ENCODE data around the gene C3orf80. TPM values are rescaled to one million over a fixed set of nuclear protein-coding genes. Genes with fewer than 3 reads are reported as not detected.

Gene C3orf80
- total and polyA plus RNA-seq, 2 experiments from 2014 or later = 1.1 to 4.1 TPM

GRCh38 chr3:160247766-160248165 lies 22.5 kb downstream of the C3orf80 start:
- no peak overlapping the region for H3K4me3 ChIP-seq
- no peak for TF ChIP-seq CTCF (IDR thresholded peaks at IDR 0.05; ENCODE audit: low read depth, low read length)
- no peaks in the 10 kb centered on the region for H3K4me1 ChIP-seq (ENCODE audit: low read depth)
- no peaks in the 10 kb centered on the region for H3K27me3 ChIP-seq
- DNase-seq (ENCODE audit: low read depth in 1 of 2, low spot score in 1 of 2) = no peak
- no peaks in the 10 kb centered on the region for H3K36me3 ChIP-seq
- no peaks in the 10 kb centered on the region for H3K9me3 ChIP-seq (ENCODE audit: low read depth)
- no peak overlapping the region for H3K27ac ChIP-seq

GRCh38 chr3:160253298-160253697 lies 28.1 kb downstream of the C3orf80 start:
- Histone ChIP-seq H3K4me3 (no peak overlapping the region), H3K4me1 (ENCODE audit: low read depth) (no peaks in the 10 kb centered on the region), H3K9me3 (ENCODE audit: low read depth) (no peaks in the 10 kb centered on the region), H3K27me3 (no peaks in the 10 kb centered on the region), H3K27ac (no peak overlapping the region), H3K36me3 (peaks cover 4% of the 10 kb centered on the region)
- DNase-seq (ENCODE audit: low read depth in 1 of 2, low spot score in 1 of 2) = no peak
- TF ChIP-seq CTCF (IDR thresholded peaks at IDR 0.05; ENCODE audit: low read depth, low read length) = no peak

GRCh38 chr3:160257606-160258005 lies 32.4 kb downstream of the C3orf80 start:
- Histone ChIP-seq H3K27me3 (no peaks in the 10 kb centered on the region), H3K4me1 (ENCODE audit: low read depth) (no peaks in the 10 kb centered on the region), H3K27ac (no peak overlapping the region), H3K9me3 (ENCODE audit: low read depth) (no peaks in the 10 kb centered on the region), H3K4me3 (no peak overlapping the region), H3K36me3 (peaks cover 6% of the 10 kb centered on the region)
- TF ChIP-seq CTCF (IDR thresholded peaks at IDR 0.05; ENCODE audit: low read depth, low read length) = no peak
- no peak for DNase-seq (ENCODE audit: low read depth in 1 of 2, low spot score in 1 of 2)

- DNase-seq (ENCODE audit: low read depth in 1 of 2, low spot score in 1 of 2) = peak in 1 of 2 donors; percentile 28
- Histone ChIP-seq H3K27me3 (no peaks in the 10 kb centered on the region), H3K27ac (no peak overlapping the region), H3K9me3 (ENCODE audit: low read depth) (no peaks in the 10 kb centered on the region), H3K36me3 (peaks cover 6% of the 10 kb centered on the region), H3K4me1 (ENCODE audit: low read depth) (no peaks in the 10 kb centered on the region), H3K4me3 (no peak overlapping the region)
- TF ChIP-seq CTCF (IDR thresholded peaks at IDR 0.05; ENCODE audit: low read depth, low read length) = no peak
Measured at GRCh38 chr3:160259589-160259988, 34.4 kb downstream of the C3orf80 start.

- TF ChIP-seq CTCF (IDR thresholded peaks at IDR 0.05; ENCODE audit: low read depth, low read length) = no peak
- Histone ChIP-seq H3K36me3 (peaks cover 6% of the 10 kb centered on the region), H3K27me3 (no peaks in the 10 kb centered on the region), H3K4me3 (no peak overlapping the region), H3K9me3 (ENCODE audit: low read depth) (no peaks in the 10 kb centered on the region), H3K27ac (no peak overlapping the region), H3K4me1 (ENCODE audit: low read depth) (no peaks in the 10 kb centered on the region)
- peak in 1 of 2 donors; percentile 7 for DNase-seq (ENCODE audit: low read depth in 1 of 2, low spot score in 1 of 2)
Measured at GRCh38 chr3:160260587-160261270, 35.5 kb downstream of the C3orf80 start.

Data from cardiac muscle cell (in vitro differentiated cells and primary cell).